HCT116 (cell line): Measurements from ENCODE around the gene ALDH3B1. TPM values are rescaled to one million over a fixed set of nuclear protein-coding genes. Genes with fewer than 3 reads are reported as not detected.

ENCODE experiments used
- ATAC-seq: fragments of 200-7000 bp; cut with Tn5 transposase; 2 replicates; pipeline ENCODE4 v1.9.1; 2020; ENCODE audit warnings: mild to moderate bottlenecking, moderate library complexity
- BruUV-seq: library from RNA; stranded (reverse); fragments of 400-500 nt; replicated peaks from 2 replicates; lab custom pipeline; 2021; lab: Mats Ljungman, UMichigan
- CTCF ChIA-PET: fragments of 300-600 bp; sonication (Branson Sonifier 250); formaldehyde crosslinking; loops from one replicate; lab custom pipeline; 2021; ENCODE audit warnings: antibody characterized with exemption; lab: Charles Lee
- POLR2A ChIA-PET: fragments of 300-600, 350-600 bp; sonication (Branson Sonifier 250); formaldehyde crosslinking; loops from one replicate; lab custom pipeline; 2021; ENCODE audit warnings: antibody characterized with exemption; lab: Charles Lee
- RAD21 ChIA-PET, 2 experiments: fragments of 300-600 bp; sonication (Branson Sonifier 250); formaldehyde crosslinking; loops; one replicate each; lab custom pipeline; 2023; ENCODE audit warnings: low total read pairs in 2 of 2; ENCODE audit not compliant: uncharacterized antibody in 2 of 2, unreplicated experiment in 2 of 2, low non-redundant PET in 1 of 2; lab: Charles Lee
- DNase-seq: peaks from one replicate; pipeline ENCODE4 v3.0.0-alpha.2; 2010; ENCODE audit warnings: low read depth, low spot score
- H2AFZ ChIP-seq: fragments of 200-600 bp; shearing (Covaris generic), sonication (generic); 2 replicates; pipeline ENCODE4 v1.6.1; 2017; ENCODE audit warnings: low read depth, mixed run types, mixed read lengths, antibody characterized with exemption, low read length; ENCODE audit not compliant: poor library complexity, severe bottlenecking
- H3K27ac ChIP-seq: 2 replicates; pipeline ENCODE4 v1.5.1; 2012; ENCODE audit warnings: low read depth, low read length
- H3K27me3 ChIP-seq: fragments of 200-600 bp; sonication (generic); 2 replicates; pipeline ENCODE4 v1.6.1; 2016; ENCODE audit warnings: mixed run types, low read length, mixed read lengths; ENCODE audit not compliant: insufficient read depth
- H3K36me3 ChIP-seq, 2 experiments: fragments of 200-500 bp in 1 of 2; fragments of 200-600 bp in 1 of 2; sonication (Bioruptor generic) in 1 of 2; sonication (generic) in 1 of 2; 2 replicates each; pipeline versions ENCODE4 v1.5.1 to v1.6.1; 2014 to 2016; ENCODE audit warnings: low read length in 2 of 2, inconsistent platforms in 1 of 2, mixed read lengths in 1 of 2, mixed run types in 1 of 2; ENCODE audit not compliant: insufficient read depth in 2 of 2, control insufficient read depth in 1 of 2
- H3K4me1 ChIP-seq, 2 experiments: fragments of 200-600 bp in 1 of 2; sonication (generic) in 1 of 2; 2 replicates each; pipeline versions ENCODE4 v1.5.1 to v1.6.1; 2012 to 2017; ENCODE audit warnings: low read length in 2 of 2, inconsistent platforms in 1 of 2, mild to moderate bottlenecking in 1 of 2, mixed read lengths in 1 of 2, mixed run types in 1 of 2, moderate library complexity in 1 of 2; ENCODE audit not compliant: insufficient read depth in 2 of 2, control insufficient read depth in 1 of 2
- H3K4me2 ChIP-seq: fragments of 200-600 bp; sonication (generic); 2 replicates; pipeline ENCODE4 v1.6.1; 2017; ENCODE audit warnings: mixed run types, low read length, mixed read lengths
- H3K4me3 ChIP-seq, 2 experiments: fragments of 200-600 bp in 1 of 2; sonication (generic) in 1 of 2; replicated peaks in 1 of 2; 2 replicates each; pipeline ENCODE4 v1.5.1; 2011 to 2016; ENCODE audit warnings: low read length in 2 of 2, control low read depth in 1 of 2, low read depth in 1 of 2, mild to moderate bottlenecking in 1 of 2, mixed read lengths in 1 of 2, mixed run types in 1 of 2
- H3K79me2 ChIP-seq: fragments of 200-600 bp; sonication (generic); 2 replicates; pipeline ENCODE4 v1.6.1; 2017; ENCODE audit warnings: mild to moderate bottlenecking, mixed run types, low read length, moderate library complexity, mixed read lengths; ENCODE audit not compliant: insufficient read depth
- H3K9ac ChIP-seq: fragments of 200-600 bp; sonication (generic); 2 replicates; pipeline ENCODE4 v1.6.1; 2016; ENCODE audit warnings: low read length, mixed read lengths
- H3K9me2 ChIP-seq: fragments of 200-600 bp; sonication (generic), shearing (Covaris generic); 2 replicates; pipeline ENCODE4 v1.6.1; 2017; ENCODE audit warnings: mixed run types, mild to moderate bottlenecking, moderate library complexity; ENCODE audit not compliant: insufficient read depth
- H3K9me3 ChIP-seq, 2 experiments: fragments of 200-500 bp in 1 of 2; fragments of 200-600 bp in 1 of 2; sonication (Bioruptor generic) in 1 of 2; sonication (generic) in 1 of 2; 2 replicates each; pipeline ENCODE4 v1.6.1; 2014 to 2017; ENCODE audit warnings: low read length in 2 of 2, mixed read lengths in 2 of 2, inconsistent platforms in 1 of 2, low read depth in 1 of 2, mild to moderate bottlenecking in 1 of 2, mixed run types in 1 of 2, moderate library complexity in 1 of 2; ENCODE audit not compliant: control insufficient read depth in 1 of 2, insufficient read depth in 1 of 2
- H4K20me1 ChIP-seq: fragments of 200-600 bp; sonication (generic), shearing (Covaris generic); 2 replicates; pipeline ENCODE4 v1.6.1; 2017; ENCODE audit warnings: mixed run types, mild to moderate bottlenecking, moderate library complexity; ENCODE audit not compliant: insufficient read depth
- CBX3 ChIP-seq: IDR thresholded peaks from 2 replicates; pipeline ENCODE4 v1.6.1; 2012; ENCODE audit warnings: low read depth
- CEBPB ChIP-seq: IDR thresholded peaks from 2 replicates; pipeline ENCODE4 v1.6.1; 2012; ENCODE audit warnings: low read depth
- EGR1 ChIP-seq: IDR thresholded peaks from 2 replicates; pipeline ENCODE4 v1.6.1; 2012; ENCODE audit warnings: low read depth
- ELF1 ChIP-seq: IDR thresholded peaks from 2 replicates; pipeline ENCODE4 v1.6.1; 2012; ENCODE audit warnings: low read depth, borderline replicate concordance
- FOSL1 ChIP-seq: IDR thresholded peaks from 2 replicates; pipeline ENCODE4 v1.6.1; 2012; ENCODE audit warnings: low read depth
- JUND ChIP-seq: IDR thresholded peaks from 2 replicates; pipeline ENCODE4 v1.6.1; 2012
- POLR2A ChIP-seq: IDR thresholded peaks from 2 replicates; pipeline ENCODE4 v1.7.0; 2011; ENCODE audit warnings: borderline replicate concordance; ENCODE audit not compliant: insufficient read depth, insufficient read length; ENCODE audit errors: extremely low read depth
- POLR2AphosphoS5 ChIP-seq: IDR thresholded peaks from 2 replicates; pipeline ENCODE4 v1.6.1; 2011; ENCODE audit warnings: mild to moderate bottlenecking, low read depth, low read length, moderate library complexity
- SIN3A ChIP-seq: IDR thresholded peaks from 2 replicates; pipeline ENCODE4 v1.6.1; 2012; ENCODE audit warnings: low read depth
- SRF ChIP-seq: IDR thresholded peaks from 2 replicates; pipeline ENCODE4 v1.6.1; 2012; ENCODE audit warnings: low read depth
- TCF7L2 ChIP-seq: IDR thresholded peaks from 2 replicates; pipeline ENCODE4 v1.7.0; 2011; ENCODE audit warnings: borderline replicate concordance, inconsistent platforms; ENCODE audit not compliant: insufficient read depth, insufficient read length; ENCODE audit errors: extremely low read depth
- ZBTB33 ChIP-seq: IDR thresholded peaks from 2 replicates; pipeline ENCODE4 v1.6.1; 2011; ENCODE audit warnings: mild to moderate bottlenecking, low read length, moderate library complexity; ENCODE audit not compliant: insufficient replicate concordance; ENCODE audit errors: extremely low read depth
- ZNF274 ChIP-seq: fragments of 200-500 bp; sonication (Bioruptor generic); IDR thresholded peaks from 2 replicates; pipeline ENCODE4 v1.6.1; 2014; ENCODE audit warnings: mild to moderate bottlenecking, low read depth, low read length, inconsistent platforms
- intact Hi-C: fragments of 100-400 bp; cut with micrococcal nuclease; formaldehyde crosslinking; loops from 2 replicates; pipeline ENCODE4 v1.10.0; 2022
- total RNA-seq: library from RNA; stranded (reverse); gene quantifications from one replicate; pipeline ENCODE4 v1.2.1, GENCODE V29; 2021; ENCODE audit not compliant: unreplicated experiment
- TF ChIP-seq, protein P1 (sequence below): IDR thresholded peaks from 2 replicates; pipeline ENCODE4 v1.6.1; 2012; ENCODE audit warnings: low read depth
- TF ChIP-seq, protein P2 (sequence below), 3 experiments: fragments of 200-600 bp in 1 of 3; sonication (generic) in 1 of 3; IDR thresholded peaks in 2 of 3; conservative IDR thresholded peaks in 1 of 3; 2 replicates each; pipeline ENCODE4 v1.5.1; 2012 to 2017; ENCODE audit warnings: low read depth in 2 of 3, low read length in 2 of 3, antibody characterized with exemption in 1 of 3, borderline replicate concordance in 1 of 3, control low read depth in 1 of 3, mild to moderate bottlenecking in 1 of 3, mixed read lengths in 1 of 3, mixed run types in 1 of 3, moderate library complexity in 1 of 3; ENCODE audit not compliant: insufficient read depth in 1 of 3
- TF ChIP-seq, protein P3 (sequence below): IDR thresholded peaks from 2 replicates; pipeline ENCODE4 v1.6.1; 2012

ALDH3B1 gene
- total RNA-seq, 1 experiment from 2014 or later = 25.5 TPM

DNA sequence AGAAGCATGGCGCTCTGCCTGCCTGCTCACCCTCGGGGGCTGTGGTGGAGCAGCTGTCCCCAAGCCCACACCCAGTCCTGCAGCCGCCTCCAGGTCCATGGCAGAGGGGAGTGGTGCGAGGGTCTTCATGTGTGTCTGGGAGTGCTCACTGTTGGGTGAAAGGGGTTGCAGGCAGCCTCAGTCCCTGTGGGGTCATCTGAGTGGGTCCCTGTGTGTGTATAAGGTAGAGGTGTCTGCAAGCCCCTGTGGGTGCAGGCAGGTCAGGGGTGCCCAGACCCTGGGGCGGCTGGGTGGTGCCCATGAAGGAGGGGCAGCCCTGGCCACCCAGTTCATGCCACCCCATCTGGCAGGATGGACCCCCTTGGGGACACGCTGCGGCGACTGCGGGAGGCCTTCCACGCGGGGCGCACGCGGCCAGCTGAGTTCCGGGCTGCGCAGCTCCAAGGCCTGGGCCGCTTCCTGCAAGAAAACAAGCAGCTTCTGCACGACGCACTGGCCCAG, 4.9 kb downstream of the ALDH3B1 start:
- Histone ChIP-seq H3K79me2 (peaks cover 20% of the 10 kb centered on the region; the same call in 1 of the 2 replicates), H3K9me3 (no peaks in the 10 kb centered on the region), H4K20me1 (no peaks in the 10 kb centered on the region), H2AFZ (no peak overlapping the region), H3K4me2 (peak overlapping the region; percentile 97), H3K4me3 (peak overlapping the region; percentile 36 to 51; a peak in 3 of 4 replicates), H3K36me3 (no peaks in the 10 kb centered on the region), H3K27ac (peak overlapping the region; percentile 96), H3K9me2 (no peaks in the 10 kb centered on the region), H3K9ac (peak overlapping the region; percentile 86), H3K4me1 (peaks cover 77 to 91% of the 10 kb centered on the region in 2 experiments), H3K27me3 (no peaks in the 10 kb centered on the region)
- CTCF ChIA-PET = no interaction called here
- TF ChIP-seq CBX3 = no peak
- no peak for TF ChIP-seq JUND
- no peak for TF ChIP-seq SRF
- no peak for TF ChIP-seq ZNF274
- TF ChIP-seq, protein P1, sequence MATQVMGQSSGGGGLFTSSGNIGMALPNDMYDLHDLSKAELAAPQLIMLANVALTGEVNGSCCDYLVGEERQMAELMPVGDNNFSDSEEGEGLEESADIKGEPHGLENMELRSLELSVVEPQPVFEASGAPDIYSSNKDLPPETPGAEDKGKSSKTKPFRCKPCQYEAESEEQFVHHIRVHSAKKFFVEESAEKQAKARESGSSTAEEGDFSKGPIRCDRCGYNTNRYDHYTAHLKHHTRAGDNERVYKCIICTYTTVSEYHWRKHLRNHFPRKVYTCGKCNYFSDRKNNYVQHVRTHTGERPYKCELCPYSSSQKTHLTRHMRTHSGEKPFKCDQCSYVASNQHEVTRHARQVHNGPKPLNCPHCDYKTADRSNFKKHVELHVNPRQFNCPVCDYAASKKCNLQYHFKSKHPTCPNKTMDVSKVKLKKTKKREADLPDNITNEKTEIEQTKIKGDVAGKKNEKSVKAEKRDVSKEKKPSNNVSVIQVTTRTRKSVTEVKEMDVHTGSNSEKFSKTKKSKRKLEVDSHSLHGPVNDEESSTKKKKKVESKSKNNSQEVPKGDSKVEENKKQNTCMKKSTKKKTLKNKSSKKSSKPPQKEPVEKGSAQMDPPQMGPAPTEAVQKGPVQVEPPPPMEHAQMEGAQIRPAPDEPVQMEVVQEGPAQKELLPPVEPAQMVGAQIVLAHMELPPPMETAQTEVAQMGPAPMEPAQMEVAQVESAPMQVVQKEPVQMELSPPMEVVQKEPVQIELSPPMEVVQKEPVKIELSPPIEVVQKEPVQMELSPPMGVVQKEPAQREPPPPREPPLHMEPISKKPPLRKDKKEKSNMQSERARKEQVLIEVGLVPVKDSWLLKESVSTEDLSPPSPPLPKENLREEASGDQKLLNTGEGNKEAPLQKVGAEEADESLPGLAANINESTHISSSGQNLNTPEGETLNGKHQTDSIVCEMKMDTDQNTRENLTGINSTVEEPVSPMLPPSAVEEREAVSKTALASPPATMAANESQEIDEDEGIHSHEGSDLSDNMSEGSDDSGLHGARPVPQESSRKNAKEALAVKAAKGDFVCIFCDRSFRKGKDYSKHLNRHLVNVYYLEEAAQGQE = no peak
- TF ChIP-seq POLR2AphosphoS5 = no peak
- TF ChIP-seq TCF7L2 = no peak
- no peak for TF ChIP-seq POLR2A
- no peak for TF ChIP-seq CEBPB
- no peak for TF ChIP-seq FOSL1
- TF ChIP-seq, protein P2, sequence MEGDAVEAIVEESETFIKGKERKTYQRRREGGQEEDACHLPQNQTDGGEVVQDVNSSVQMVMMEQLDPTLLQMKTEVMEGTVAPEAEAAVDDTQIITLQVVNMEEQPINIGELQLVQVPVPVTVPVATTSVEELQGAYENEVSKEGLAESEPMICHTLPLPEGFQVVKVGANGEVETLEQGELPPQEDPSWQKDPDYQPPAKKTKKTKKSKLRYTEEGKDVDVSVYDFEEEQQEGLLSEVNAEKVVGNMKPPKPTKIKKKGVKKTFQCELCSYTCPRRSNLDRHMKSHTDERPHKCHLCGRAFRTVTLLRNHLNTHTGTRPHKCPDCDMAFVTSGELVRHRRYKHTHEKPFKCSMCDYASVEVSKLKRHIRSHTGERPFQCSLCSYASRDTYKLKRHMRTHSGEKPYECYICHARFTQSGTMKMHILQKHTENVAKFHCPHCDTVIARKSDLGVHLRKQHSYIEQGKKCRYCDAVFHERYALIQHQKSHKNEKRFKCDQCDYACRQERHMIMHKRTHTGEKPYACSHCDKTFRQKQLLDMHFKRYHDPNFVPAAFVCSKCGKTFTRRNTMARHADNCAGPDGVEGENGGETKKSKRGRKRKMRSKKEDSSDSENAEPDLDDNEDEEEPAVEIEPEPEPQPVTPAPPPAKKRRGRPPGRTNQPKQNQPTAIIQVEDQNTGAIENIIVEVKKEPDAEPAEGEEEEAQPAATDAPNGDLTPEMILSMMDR (IDR thresholded peaks at IDR 0.05 in 2 of 3, conservative IDR thresholded peaks at IDR 0.05 in 1 of 3; ENCODE audit: borderline replicate concordance in 1 of 3, insufficient read depth in 1 of 3, low read depth in 2 of 3, low read length in 2 of 3) = no peak
- no peak for TF ChIP-seq ZBTB33
- TF ChIP-seq SIN3A = no peak
- no peak for TF ChIP-seq EGR1
- TF ChIP-seq, protein P3, sequence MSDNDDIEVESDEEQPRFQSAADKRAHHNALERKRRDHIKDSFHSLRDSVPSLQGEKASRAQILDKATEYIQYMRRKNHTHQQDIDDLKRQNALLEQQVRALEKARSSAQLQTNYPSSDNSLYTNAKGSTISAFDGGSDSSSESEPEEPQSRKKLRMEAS = no peak
- no peak for TF ChIP-seq ELF1
- DNase-seq = no peak
- RAD21 ChIA-PET = no interaction called here
- BruUV-seq = no TSS peak
- POLR2A ChIA-PET = interaction anchor here (1.2 to 1.3 kb wide), 3 partner anchors 11 to 16 kb away, joined by 3 to 5 read pairs (median 3); partner anchors contain the start of genes NDUFS8 and UNC93B1
- intact Hi-C loops = loop anchor here (5.0 kb wide), 1 partner anchor 192 kb away; no protein-coding TSS in a partner anchor
- ATAC-seq = no peak
